ENCODE results near the gene NELL2.

GRCh38 chr12:44546060-44546459 is 330.1 kb downstream of the NELL2 start:
- TF ChIP-seq, protein P1, sequence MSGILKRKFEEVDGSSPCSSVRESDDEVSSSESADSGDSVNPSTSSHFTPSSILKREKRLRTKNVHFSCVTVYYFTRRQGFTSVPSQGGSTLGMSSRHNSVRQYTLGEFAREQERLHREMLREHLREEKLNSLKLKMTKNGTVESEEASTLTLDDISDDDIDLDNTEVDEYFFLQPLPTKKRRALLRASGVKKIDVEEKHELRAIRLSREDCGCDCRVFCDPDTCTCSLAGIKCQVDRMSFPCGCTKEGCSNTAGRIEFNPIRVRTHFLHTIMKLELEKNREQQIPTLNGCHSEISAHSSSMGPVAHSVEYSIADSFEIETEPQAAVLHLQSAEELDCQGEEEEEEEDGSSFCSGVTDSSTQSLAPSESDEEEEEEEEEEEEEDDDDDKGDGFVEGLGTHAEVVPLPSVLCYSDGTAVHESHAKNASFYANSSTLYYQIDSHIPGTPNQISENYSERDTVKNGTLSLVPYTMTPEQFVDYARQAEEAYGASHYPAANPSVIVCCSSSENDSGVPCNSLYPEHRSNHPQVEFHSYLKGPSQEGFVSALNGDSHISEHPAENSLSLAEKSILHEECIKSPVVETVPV (CRISPR knock-in tag; IDR thresholded peaks at IDR 0.05): no peak
- TF ChIP-seq, protein P2, sequence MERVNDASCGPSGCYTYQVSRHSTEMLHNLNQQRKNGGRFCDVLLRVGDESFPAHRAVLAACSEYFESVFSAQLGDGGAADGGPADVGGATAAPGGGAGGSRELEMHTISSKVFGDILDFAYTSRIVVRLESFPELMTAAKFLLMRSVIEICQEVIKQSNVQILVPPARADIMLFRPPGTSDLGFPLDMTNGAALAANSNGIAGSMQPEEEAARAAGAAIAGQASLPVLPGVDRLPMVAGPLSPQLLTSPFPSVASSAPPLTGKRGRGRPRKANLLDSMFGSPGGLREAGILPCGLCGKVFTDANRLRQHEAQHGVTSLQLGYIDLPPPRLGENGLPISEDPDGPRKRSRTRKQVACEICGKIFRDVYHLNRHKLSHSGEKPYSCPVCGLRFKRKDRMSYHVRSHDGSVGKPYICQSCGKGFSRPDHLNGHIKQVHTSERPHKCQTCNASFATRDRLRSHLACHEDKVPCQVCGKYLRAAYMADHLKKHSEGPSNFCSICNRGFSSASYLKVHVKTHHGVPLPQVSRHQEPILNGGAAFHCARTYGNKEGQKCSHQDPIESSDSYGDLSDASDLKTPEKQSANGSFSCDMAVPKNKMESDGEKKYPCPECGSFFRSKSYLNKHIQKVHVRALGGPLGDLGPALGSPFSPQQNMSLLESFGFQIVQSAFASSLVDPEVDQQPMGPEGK (CRISPR knock-in tag; IDR thresholded peaks at IDR 0.05; ENCODE audit: borderline replicate concordance): no peak
- TF ChIP-seq ZC3H10 (CRISPR knock-in tag; IDR thresholded peaks at IDR 0.05) (no peak), PPARA (CRISPR knock-in tag; IDR thresholded peaks at IDR 0.05; ENCODE audit: borderline replicate concordance) (no peak), TOX (CRISPR knock-in tag; IDR thresholded peaks at IDR 0.05; ENCODE audit: borderline replicate concordance) (no peak), TCF4 (CRISPR knock-in tag; IDR thresholded peaks at IDR 0.05; ENCODE audit: borderline replicate concordance) (no peak), CREB5 (CRISPR knock-in tag; IDR thresholded peaks at IDR 0.05; ENCODE audit: low read depth) (no peak), ZFP3 (CRISPR knock-in tag; IDR thresholded peaks at IDR 0.05) (no peak)
- TF ChIP-seq, protein P3, sequence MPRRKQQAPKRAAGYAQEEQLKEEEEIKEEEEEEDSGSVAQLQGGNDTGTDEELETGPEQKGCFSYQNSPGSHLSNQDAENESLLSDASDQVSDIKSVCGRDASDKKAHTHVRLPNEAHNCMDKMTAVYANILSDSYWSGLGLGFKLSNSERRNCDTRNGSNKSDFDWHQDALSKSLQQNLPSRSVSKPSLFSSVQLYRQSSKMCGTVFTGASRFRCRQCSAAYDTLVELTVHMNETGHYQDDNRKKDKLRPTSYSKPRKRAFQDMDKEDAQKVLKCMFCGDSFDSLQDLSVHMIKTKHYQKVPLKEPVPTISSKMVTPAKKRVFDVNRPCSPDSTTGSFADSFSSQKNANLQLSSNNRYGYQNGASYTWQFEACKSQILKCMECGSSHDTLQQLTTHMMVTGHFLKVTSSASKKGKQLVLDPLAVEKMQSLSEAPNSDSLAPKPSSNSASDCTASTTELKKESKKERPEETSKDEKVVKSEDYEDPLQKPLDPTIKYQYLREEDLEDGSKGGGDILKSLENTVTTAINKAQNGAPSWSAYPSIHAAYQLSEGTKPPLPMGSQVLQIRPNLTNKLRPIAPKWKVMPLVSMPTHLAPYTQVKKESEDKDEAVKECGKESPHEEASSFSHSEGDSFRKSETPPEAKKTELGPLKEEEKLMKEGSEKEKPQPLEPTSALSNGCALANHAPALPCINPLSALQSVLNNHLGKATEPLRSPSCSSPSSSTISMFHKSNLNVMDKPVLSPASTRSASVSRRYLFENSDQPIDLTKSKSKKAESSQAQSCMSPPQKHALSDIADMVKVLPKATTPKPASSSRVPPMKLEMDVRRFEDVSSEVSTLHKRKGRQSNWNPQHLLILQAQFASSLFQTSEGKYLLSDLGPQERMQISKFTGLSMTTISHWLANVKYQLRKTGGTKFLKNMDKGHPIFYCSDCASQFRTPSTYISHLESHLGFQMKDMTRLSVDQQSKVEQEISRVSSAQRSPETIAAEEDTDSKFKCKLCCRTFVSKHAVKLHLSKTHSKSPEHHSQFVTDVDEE (CRISPR knock-in tag; IDR thresholded peaks at IDR 0.05): no peak

Data from SK-N-SH treated with all-trans-retinoic acid at 6 μM for 48 hours (cell line).